ENCODE data around the gene DNASE1L3. TPM values are rescaled to one million over a fixed set of nuclear protein-coding genes. Genes with fewer than 3 reads are reported as not detected.

The DNASE1L3 gene
- total and polyA plus RNA-seq, 11 donors, result 0.44 to 4.1 (median 1.2) TPM

GRCh38 chr3:58192069-58192468 lies 18.7 kb downstream of the DNASE1L3 start:
- intact Hi-C loops (cut with DNase I), result no loop called here
- TF ChIP-seq, protein P1, sequence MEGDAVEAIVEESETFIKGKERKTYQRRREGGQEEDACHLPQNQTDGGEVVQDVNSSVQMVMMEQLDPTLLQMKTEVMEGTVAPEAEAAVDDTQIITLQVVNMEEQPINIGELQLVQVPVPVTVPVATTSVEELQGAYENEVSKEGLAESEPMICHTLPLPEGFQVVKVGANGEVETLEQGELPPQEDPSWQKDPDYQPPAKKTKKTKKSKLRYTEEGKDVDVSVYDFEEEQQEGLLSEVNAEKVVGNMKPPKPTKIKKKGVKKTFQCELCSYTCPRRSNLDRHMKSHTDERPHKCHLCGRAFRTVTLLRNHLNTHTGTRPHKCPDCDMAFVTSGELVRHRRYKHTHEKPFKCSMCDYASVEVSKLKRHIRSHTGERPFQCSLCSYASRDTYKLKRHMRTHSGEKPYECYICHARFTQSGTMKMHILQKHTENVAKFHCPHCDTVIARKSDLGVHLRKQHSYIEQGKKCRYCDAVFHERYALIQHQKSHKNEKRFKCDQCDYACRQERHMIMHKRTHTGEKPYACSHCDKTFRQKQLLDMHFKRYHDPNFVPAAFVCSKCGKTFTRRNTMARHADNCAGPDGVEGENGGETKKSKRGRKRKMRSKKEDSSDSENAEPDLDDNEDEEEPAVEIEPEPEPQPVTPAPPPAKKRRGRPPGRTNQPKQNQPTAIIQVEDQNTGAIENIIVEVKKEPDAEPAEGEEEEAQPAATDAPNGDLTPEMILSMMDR (IDR thresholded peaks at IDR 0.05), result no peak
- TF ChIP-seq POLR2A (IDR thresholded peaks at IDR 0.05), result no peak
- Histone ChIP-seq H3K4me1 (peaks cover 0 to 20% (median 13%) of the 10 kb centered on the region in 12 donors), H3K4me3 (no peak overlapping the region), H3K27ac (no peak overlapping the region), H3K27me3 (no peaks in the 10 kb centered on the region), H3K36me3 (no peaks in the 10 kb centered on the region), H3K9me3 (no peaks in the 10 kb centered on the region)
- DNase-seq (no peak), ATAC-seq (no peak)
- 87 to 91% (median 90%) methylated on average over 5 of the region's 5 CpGs for WGBS, 4 donors

DNA sequence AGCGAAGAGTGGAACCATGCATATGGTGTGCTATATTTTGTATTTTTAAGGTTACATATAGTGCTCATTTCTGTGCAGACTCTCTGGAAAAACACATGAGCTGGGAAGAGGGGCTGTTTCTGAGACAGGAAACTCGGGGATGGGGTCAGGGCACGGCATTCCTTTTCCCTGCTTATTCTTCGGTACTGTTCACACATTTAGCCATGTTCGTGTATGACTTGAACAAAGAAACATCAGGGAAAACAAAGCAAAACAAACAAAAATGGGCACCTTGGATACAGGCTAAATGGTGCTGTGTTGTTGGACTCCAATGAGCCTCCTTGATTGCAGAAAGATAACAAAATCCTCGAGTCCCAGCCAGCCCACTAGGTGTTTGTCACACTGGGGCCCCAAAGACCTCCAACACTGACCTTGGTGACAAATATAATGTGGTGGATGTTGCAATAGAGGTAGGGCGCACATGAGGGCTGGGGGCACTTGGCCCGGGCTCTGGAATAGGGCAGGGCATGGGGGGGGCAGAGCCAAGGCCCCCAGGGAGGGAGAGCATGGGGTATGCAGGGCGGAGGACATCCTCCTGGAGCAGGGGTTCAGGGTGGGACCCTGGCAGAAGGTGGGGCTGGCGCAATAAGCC lies 19.3 kb downstream of the DNASE1L3 start:
- TF ChIP-seq POLR2A (IDR thresholded peaks at IDR 0.05), result no peak
- TF ChIP-seq, protein P1 (IDR thresholded peaks at IDR 0.05), result no peak
- no peak for DNase-seq
- peaks cover 0 to 20% (median 13%) of the 10 kb centered on the region in 12 donors for H3K4me1 ChIP-seq
- no peak for ATAC-seq
- intact Hi-C loops (cut with DNase I), result no loop called here
- H3K27ac ChIP-seq, result no peak overlapping the region
- H3K27me3 ChIP-seq, result no peaks in the 10 kb centered on the region
- no peaks in the 10 kb centered on the region for H3K9me3 ChIP-seq
- H3K4me3 ChIP-seq, result no peak overlapping the region
- H3K36me3 ChIP-seq, result no peaks in the 10 kb centered on the region
- 73 to 85% (median 77%) methylated on average over 10 of the region's 10 CpGs for WGBS, 4 donors

- H3K36me3 ChIP-seq, result no peaks in the 10 kb centered on the region
- DNase-seq, result no peak
- WGBS, 4 donors, result 92 to 96% (median 93%) methylated on average over 4 of the region's 4 CpGs
- no peaks in the 10 kb centered on the region for H3K27me3 ChIP-seq
- TF ChIP-seq, protein P1 (IDR thresholded peaks at IDR 0.05), result no peak
- no peak for TF ChIP-seq POLR2A (IDR thresholded peaks at IDR 0.05)
- no peak overlapping the region for H3K27ac ChIP-seq
- peaks cover 0 to 20% (median 13%) of the 10 kb centered on the region in 12 donors for H3K4me1 ChIP-seq
- H3K9me3 ChIP-seq, result no peaks in the 10 kb centered on the region
- intact Hi-C loops (cut with DNase I), result no loop called here
- no peak for ATAC-seq
- no peak overlapping the region for H3K4me3 ChIP-seq
Observed at GRCh38 chr3:58190882-58191281, 19.9 kb downstream of the DNASE1L3 start.

DNA sequence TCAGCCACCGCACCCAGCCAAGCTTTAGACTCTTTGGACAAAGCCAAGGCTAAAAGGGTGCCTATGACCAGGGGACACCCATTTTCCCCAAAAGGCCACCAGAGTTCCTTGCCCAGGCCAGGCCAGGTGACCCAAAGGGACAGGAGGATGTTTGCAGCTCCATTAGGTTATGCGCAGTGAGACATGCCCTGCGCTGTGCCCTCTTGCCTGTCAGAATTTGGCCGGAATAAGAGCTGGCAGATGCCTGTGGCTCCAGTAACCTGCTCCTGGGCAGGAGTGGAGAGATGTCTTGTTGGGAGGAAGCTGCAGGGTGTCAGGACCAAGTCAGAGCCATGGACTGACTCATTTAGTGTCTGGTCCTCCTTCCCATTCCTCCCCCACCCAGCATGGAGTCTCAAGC lies 20.5 kb downstream of the DNASE1L3 start:
- no peaks in the 10 kb centered on the region for H3K9me3 ChIP-seq
- no peak overlapping the region for H3K4me3 ChIP-seq
- intact Hi-C loops (cut with DNase I), result no loop called here
- WGBS, 4 donors, result 87 to 100% (median 99%) methylated on average over 3 to 4 of the region's 4 CpGs
- no peaks in the 10 kb centered on the region for H3K36me3 ChIP-seq
- peaks cover 0 to 20% (median 13%) of the 10 kb centered on the region in 12 donors for H3K4me1 ChIP-seq
- H3K27ac ChIP-seq, result no peak overlapping the region
- no peaks in the 10 kb centered on the region for H3K27me3 ChIP-seq
- TF ChIP-seq, protein P1 (IDR thresholded peaks at IDR 0.05), result no peak
- no peak for TF ChIP-seq POLR2A (IDR thresholded peaks at IDR 0.05)
- DNase-seq (no peak), ATAC-seq (no peak)

Data from heart left ventricle (tissue), 16 donors.